GM18951 (cell line): ENCODE results near the gene P2RY6.
A peak's percentile ranks its signal among the peaks of the same experiment; 100 is the strongest.

ENCODE experiments used
- POLR2A ChIP-seq: IDR thresholded peaks from 4 replicates; pipeline ENCODE4 v1.6.1; 2011; ENCODE audit warnings: mild to moderate bottlenecking; ENCODE audit not compliant: insufficient read length, insufficient read depth; ENCODE audit errors: extremely low read depth
- in situ Hi-C: fragments of 300-500 bp; cut with MboI; formaldehyde crosslinking; loops from one replicate; pipeline ENCODE4 v1.12.0; 2022; ENCODE audit warnings: low sequenced_read_pairs, mixed read lengths, inconsistent platforms; ENCODE audit not compliant: unreplicated experiment

P2RY6 gene

GRCh38 chr11:73293356-73293936 is 21.3 kb downstream of the P2RY6 start:
- in situ Hi-C loops: loop anchor here (5.0 kb wide), 1 partner anchor 34 kb away; no protein-coding TSS in a partner anchor
- no peak for TF ChIP-seq POLR2A

DNA sequence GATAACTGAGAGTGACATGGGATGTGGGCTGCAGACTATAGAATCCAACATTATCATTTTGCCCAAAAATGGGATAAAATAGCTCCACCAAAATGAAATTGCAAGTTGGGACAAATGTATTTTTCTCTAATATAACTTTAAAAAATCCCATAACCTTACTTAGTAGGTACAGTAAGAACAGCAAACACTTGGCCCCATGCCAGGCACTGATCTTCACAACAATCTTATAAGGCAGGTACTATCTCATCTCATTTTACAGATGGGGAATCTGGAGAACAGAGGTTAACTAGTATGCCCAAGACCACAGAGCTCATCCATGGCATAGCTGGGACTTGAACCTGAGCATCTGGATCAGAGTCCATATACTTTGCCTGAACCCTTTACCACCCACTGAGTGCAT is 22.5 kb downstream of the P2RY6 start:
- no peak for TF ChIP-seq POLR2A
- in situ Hi-C loops: loop anchor here (5.0 kb wide), 1 partner anchor 33 kb away; no protein-coding TSS in a partner anchor

GRCh38 chr11:73295241-73295995 is 23.3 kb downstream of the P2RY6 start:
- in situ Hi-C loops: no loop called here
- no peak for TF ChIP-seq POLR2A

DNA sequence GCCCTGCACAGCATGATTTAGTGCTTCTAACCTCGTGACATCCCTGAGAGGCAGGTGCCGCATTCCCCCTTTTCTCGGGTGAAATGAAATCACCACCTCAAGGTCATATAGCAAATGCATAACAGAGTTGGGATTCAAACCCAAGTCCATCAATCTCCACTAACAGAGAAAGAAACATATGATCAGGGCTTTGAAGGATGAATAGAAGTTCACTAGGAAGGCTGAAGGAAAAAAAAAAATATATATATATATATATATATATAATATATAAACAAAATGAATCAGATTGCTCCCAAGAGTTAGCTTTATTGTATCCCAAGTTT is 23.8 kb downstream of the P2RY6 start:
- TF ChIP-seq POLR2A: no peak
- in situ Hi-C loops: no loop called here

DNA sequence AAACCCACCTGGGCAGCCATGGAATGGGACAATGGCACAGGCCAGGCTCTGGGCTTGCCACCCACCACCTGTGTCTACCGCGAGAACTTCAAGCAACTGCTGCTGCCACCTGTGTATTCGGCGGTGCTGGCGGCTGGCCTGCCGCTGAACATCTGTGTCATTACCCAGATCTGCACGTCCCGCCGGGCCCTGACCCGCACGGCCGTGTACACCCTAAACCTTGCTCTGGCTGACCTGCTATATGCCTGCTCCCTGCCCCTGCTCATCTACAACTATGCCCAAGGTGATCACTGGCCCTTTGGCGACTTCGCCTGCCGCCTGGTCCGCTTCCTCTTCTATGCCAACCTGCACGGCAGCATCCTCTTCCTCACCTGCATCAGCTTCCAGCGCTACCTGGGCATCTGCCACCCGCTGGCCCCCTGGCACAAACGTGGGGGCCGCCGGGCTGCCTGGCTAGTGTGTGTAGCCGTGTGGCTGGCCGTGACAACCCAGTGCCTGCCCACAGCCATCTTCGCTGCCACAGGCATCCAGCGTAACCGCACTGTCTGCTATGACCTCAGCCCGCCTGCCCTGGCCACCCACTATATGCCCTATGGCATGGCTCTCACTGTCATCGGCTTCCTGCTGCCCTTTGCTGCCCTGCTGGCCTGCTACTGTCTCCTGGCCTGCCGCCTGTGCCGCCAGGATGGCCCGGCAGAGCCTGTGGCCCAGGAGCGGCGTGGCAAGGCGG is 24.5 kb downstream of the P2RY6 start:
- in situ Hi-C loops: no loop called here
- no peak for TF ChIP-seq POLR2A

- in situ Hi-C loops: no loop called here
- no peak for TF ChIP-seq POLR2A
Observed at GRCh38 chr11:73297231-73297590, 25.1 kb downstream of the P2RY6 start.

DNA sequence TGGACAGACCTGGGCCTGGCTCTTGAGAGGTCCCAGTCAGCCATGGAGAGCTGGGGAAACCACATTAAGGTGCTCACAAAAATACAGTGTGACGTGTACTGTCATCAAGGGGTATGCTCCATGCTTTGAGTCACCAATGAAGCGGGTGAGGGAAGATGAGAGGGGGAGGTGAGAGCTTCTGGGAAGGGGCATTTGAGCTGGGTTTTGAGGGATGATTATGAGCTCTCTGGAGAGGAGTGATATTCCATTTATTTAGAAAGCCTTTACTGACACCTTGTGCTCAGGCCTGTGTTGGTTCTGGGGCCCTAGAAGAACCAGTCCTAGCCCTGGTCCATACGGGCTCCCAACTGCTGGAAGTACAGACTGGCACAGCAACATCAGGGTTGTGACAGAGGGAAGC is 25.6 kb downstream of the P2RY6 start:
- TF ChIP-seq POLR2A: no peak
- in situ Hi-C loops: no loop called here

DNA sequence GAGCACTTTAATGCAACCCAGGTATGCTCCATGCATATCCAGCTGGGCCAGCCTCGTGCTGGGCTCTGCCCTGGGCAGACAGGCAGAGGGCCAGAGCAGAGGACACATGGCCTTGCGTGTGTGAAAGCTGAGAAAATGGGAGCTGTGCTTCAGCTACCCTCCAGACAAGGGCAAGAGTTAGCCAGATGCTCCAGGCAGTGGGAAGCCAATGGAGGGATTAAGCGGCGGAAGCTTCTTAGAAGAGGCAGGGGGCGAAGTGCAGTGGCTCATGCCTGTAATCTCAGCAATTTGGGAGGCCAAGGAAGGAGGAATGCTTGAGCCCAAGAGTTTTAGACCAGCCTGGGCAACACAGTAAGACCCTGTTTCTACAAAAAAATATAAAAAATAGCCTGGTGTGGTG is 26.1 kb downstream of the P2RY6 start:
- no peak for TF ChIP-seq POLR2A
- in situ Hi-C loops: no loop called here

DNA sequence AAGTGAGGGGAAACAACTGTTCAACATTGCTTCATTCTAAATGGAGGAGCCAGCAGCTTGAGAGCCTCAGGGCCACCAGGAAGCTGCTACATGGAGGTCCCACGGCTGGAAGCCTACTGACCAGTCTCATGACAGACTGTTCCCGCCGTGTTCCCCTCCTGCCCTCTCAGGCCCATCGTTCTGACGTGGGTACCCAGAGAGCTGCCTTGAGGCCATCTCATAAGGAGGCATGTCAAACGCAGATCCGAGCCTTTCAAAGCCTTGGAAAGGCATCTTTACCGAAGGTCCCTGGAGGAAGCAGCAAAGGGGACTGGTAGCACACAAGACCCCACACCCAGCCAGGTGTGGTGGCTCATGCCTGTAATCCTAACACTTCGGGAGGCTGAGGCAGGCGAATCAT is 27.6 kb downstream of the P2RY6 start:
- TF ChIP-seq POLR2A: no peak
- in situ Hi-C loops: no loop called here

- in situ Hi-C loops: no loop called here
Observed at GRCh38 chr11:73306069-73306841, 34.1 kb downstream of the P2RY6 start.

DNA sequence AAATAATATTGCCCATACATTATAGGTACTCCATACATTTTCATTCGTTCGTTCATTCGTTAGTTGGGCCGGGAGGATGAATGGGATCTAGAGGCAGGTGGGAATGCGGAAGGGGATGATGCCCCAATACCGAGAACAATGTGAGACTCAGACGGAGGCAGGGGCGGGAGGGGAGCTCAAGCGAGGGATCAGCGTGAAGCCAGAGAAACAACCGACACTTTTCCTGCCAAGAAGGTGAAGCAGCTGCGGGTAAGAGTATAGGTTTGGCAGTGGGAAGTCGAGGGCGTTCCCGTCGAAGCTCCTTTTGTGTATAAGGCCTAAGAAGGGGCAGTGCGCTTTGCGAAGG is 34.8 kb downstream of the P2RY6 start:
- in situ Hi-C loops: no loop called here
- no peak for TF ChIP-seq POLR2A

More at GRCh38 chr11:73306069-73306841, 34.1 kb downstream of the P2RY6 start:
- no peak for TF ChIP-seq POLR2A

DNA sequence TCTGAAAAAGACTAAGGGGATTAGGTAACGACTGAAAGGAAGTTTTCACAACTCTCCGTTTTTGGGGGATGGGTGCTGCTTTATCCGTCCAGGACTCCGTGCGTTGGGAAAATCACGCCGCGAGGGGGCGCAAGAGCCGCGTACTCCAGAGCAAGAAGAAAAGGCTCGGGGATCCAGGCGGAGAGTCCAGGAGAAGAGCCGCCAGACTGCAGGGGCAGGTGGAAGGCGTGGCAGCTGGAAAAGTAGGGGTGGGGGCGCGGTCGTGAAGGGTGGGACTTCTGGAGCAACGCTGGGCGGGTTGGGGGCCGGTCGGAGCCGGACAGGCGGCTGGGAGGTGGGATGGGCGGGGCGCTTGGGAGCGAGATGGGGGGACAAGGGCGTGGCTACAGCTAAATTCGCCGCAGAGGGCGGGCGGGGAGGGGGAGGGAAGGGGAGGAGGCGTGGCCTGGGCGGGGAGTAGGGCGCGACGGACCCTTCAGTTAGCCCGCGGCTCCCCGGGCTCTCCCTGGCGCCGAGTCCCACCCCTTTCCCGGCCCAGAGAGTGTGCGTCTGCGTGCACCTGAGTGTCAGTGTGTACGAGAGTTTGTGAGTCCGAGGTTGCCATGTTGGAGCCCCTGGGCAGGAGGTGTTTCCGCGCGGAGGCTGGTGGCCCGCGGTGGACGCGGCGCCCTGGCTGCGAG is 35.3 kb downstream of the P2RY6 start:
- in situ Hi-C loops: no loop called here
- peak; percentile 72 for TF ChIP-seq POLR2A
